WTC11 (cell line): ENCODE measurements around the gene BTD. TPM values are rescaled to one million over a fixed set of nuclear protein-coding genes. Genes with fewer than 3 reads are reported as not detected.

ENCODE experiments used
- ATAC-seq: fragments of 200-7000 bp; cut with Tn5 transposase; 2 replicates; pipeline ENCODE4 v1.10.0; 2021; ENCODE audit warnings: mild to moderate bottlenecking, moderate library complexity
- CTCF ChIA-PET: fragments of 300-600 bp; sonication (Branson Sonifier 250); formaldehyde crosslinking; loops from one replicate; lab custom pipeline; 2021; ENCODE audit warnings: antibody characterized with exemption; lab: Charles Lee
- POLR2A ChIA-PET: fragments of 350-600 bp; sonication (Branson Sonifier 250); formaldehyde crosslinking; loops from one replicate; lab custom pipeline; 2021; ENCODE audit warnings: antibody characterized with exemption; lab: Charles Lee
- DNase-seq: peaks from one replicate; pipeline ENCODE4 v3.0.0; 2021; ENCODE audit warnings: low spot score
- H3K27ac Mint-ChIP-seq: 2 replicates; pipeline ENCODE4 v1.8.0; 2021; ENCODE audit warnings: mixed read lengths
- H3K27me3 Mint-ChIP-seq: 2 replicates; pipeline ENCODE4 v1.8.0; 2021; ENCODE audit warnings: low read depth, mild to moderate bottlenecking, moderate library complexity, mixed read lengths
- H3K36me3 Mint-ChIP-seq: 2 replicates; pipeline ENCODE4 v1.8.0; 2021; ENCODE audit warnings: mixed read lengths
- H3K4me1 Mint-ChIP-seq: 2 replicates; pipeline ENCODE4 v1.8.0; 2022; ENCODE audit warnings: mixed read lengths
- H3K4me3 Mint-ChIP-seq: 2 replicates; pipeline ENCODE4 v1.8.0; 2021; ENCODE audit warnings: mild to moderate bottlenecking, moderate library complexity, mixed read lengths
- H3K9me3 Mint-ChIP-seq: 2 replicates; pipeline ENCODE4 v1.8.0; 2021; ENCODE audit warnings: mixed read lengths
- ATF6 ChIP-seq: sonication (generic); formaldehyde crosslinking; IDR thresholded peaks from 2 replicates; pipeline ENCODE4 v1.8.1; 2023; ENCODE audit warnings: mild to moderate bottlenecking, missing genetic modification reagents
- CREB1 ChIP-seq: sonication (generic); formaldehyde crosslinking; IDR thresholded peaks from 2 replicates; pipeline ENCODE4 v1.8.0; 2023; ENCODE audit warnings: mild to moderate bottlenecking, missing genetic modification reagents
- GABPB1 ChIP-seq: sonication (generic); formaldehyde crosslinking; IDR thresholded peaks from 2 replicates; pipeline ENCODE4 v1.8.1; 2023; ENCODE audit warnings: mild to moderate bottlenecking, missing genetic modification reagents
- GRHL2 ChIP-seq: fragments of 250-450 bp; sonication (Bioruptor Pico); IDR thresholded peaks from 2 replicates; pipeline ENCODE4 v1.8.0; 2022; ENCODE audit warnings: mild to moderate bottlenecking, moderate library complexity; ENCODE audit not compliant: insufficient replicate concordance, severe bottlenecking
- MYBL2 ChIP-seq: sonication (generic); formaldehyde crosslinking; IDR thresholded peaks from 2 replicates; pipeline ENCODE4 v1.8.1; 2023; ENCODE audit warnings: mild to moderate bottlenecking, moderate library complexity, missing genetic modification reagents
- NR1H2 ChIP-seq: sonication (generic); formaldehyde crosslinking; IDR thresholded peaks from 2 replicates; pipeline ENCODE4 v1.9.0; 2021; ENCODE audit warnings: mild to moderate bottlenecking, moderate library complexity, missing genetic modification reagents
- NR2C2 ChIP-seq: sonication (generic); formaldehyde crosslinking; IDR thresholded peaks from 2 replicates; pipeline ENCODE4 v1.8.0; 2022; ENCODE audit warnings: mild to moderate bottlenecking, missing genetic modification reagents
- STAT6 ChIP-seq: sonication (generic); formaldehyde crosslinking; conservative IDR thresholded peaks from 2 replicates; pipeline ENCODE4 v1.8.1; 2023; ENCODE audit warnings: mild to moderate bottlenecking, low read depth, missing genetic modification reagents, moderate library complexity
- TCF7 ChIP-seq: sonication (generic); formaldehyde crosslinking; IDR thresholded peaks from 2 replicates; pipeline ENCODE4 v1.8.0; 2022; ENCODE audit warnings: mild to moderate bottlenecking, low read depth, missing genetic modification reagents, moderate library complexity
- ZNF138 ChIP-seq: sonication (generic); formaldehyde crosslinking; conservative IDR thresholded peaks from 2 replicates; pipeline ENCODE4 v1.8.1; 2022; ENCODE audit warnings: mild to moderate bottlenecking, moderate library complexity, missing genetic modification reagents
- ZNF219 ChIP-seq: sonication (generic); formaldehyde crosslinking; IDR thresholded peaks from 2 replicates; pipeline ENCODE4 v1.8.0; 2023; ENCODE audit warnings: missing genetic modification reagents, mild to moderate bottlenecking, borderline replicate concordance
- ZNF232 ChIP-seq: sonication (generic); formaldehyde crosslinking; IDR thresholded peaks from 2 replicates; pipeline ENCODE4 v1.8.0; 2022; ENCODE audit warnings: mild to moderate bottlenecking, missing genetic modification reagents
- total RNA-seq: library from RNA; stranded (reverse); gene quantifications from 3 replicates; pipeline ENCODE4 v1.2.3, GENCODE V29; 2021
- TF ChIP-seq, protein P1 (sequence below): fragments of 200-600 bp; IDR thresholded peaks from 2 replicates; pipeline ENCODE4 v1.8.0; 2022; ENCODE audit warnings: antibody characterized with exemption
- TF ChIP-seq, protein P2 (sequence below): sonication (generic); formaldehyde crosslinking; IDR thresholded peaks from 2 replicates; pipeline ENCODE4 v1.8.0; 2022; ENCODE audit warnings: mild to moderate bottlenecking, missing genetic modification reagents
- TF ChIP-seq, protein P3 (sequence below): sonication (generic); formaldehyde crosslinking; IDR thresholded peaks from 2 replicates; pipeline ENCODE4 v1.8.0; 2022; ENCODE audit warnings: mild to moderate bottlenecking, missing genetic modification reagents
- TF ChIP-seq, protein P4 (sequence below): fragments of 250-450 bp; sonication (Bioruptor Pico); IDR thresholded peaks from 2 replicates; pipeline ENCODE4 v1.9.0; 2021; ENCODE audit warnings: mild to moderate bottlenecking
- TF ChIP-seq, protein P5 (sequence below): sonication (generic); formaldehyde crosslinking; IDR thresholded peaks from 2 replicates; pipeline ENCODE4 v1.8.0; 2022; ENCODE audit warnings: mild to moderate bottlenecking, missing genetic modification reagents

Gene BTD
- total RNA-seq, 1 experiment from 2014 or later = 18.5 TPM

DNA sequence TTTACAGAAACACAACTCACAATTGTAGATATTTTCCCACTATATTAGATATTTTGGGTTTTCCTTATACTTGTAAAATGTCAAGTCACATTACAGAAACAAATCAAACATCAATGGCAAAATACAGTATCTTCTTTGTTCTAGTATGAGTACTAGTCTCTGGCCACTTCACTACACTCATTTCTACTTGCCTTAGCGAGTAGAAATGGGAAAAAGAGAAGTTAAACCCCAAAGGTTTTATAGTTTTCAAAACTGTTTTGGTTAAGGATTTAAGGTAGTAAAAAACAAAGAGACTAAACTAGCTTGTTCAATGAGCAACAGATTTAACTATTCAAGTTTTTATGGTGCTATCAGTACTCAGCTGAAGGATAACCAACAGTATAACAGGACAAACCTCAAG lies 81.7 kb downstream of the BTD start:
- no peaks in the 10 kb centered on the region for H3K27me3 Mint-ChIP-seq
- no peaks in the 10 kb centered on the region for H3K9me3 Mint-ChIP-seq
- CTCF ChIA-PET = no interaction called here
- H3K4me1 Mint-ChIP-seq = no peaks in the 10 kb centered on the region
- TF ChIP-seq, protein P1, sequence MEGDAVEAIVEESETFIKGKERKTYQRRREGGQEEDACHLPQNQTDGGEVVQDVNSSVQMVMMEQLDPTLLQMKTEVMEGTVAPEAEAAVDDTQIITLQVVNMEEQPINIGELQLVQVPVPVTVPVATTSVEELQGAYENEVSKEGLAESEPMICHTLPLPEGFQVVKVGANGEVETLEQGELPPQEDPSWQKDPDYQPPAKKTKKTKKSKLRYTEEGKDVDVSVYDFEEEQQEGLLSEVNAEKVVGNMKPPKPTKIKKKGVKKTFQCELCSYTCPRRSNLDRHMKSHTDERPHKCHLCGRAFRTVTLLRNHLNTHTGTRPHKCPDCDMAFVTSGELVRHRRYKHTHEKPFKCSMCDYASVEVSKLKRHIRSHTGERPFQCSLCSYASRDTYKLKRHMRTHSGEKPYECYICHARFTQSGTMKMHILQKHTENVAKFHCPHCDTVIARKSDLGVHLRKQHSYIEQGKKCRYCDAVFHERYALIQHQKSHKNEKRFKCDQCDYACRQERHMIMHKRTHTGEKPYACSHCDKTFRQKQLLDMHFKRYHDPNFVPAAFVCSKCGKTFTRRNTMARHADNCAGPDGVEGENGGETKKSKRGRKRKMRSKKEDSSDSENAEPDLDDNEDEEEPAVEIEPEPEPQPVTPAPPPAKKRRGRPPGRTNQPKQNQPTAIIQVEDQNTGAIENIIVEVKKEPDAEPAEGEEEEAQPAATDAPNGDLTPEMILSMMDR = no peak
- no peak for TF ChIP-seq ZNF219 (CRISPR knock-in tag)
- TF ChIP-seq CREB1 (CRISPR knock-in tag) = no peak
- no peak for TF ChIP-seq MYBL2 (CRISPR knock-in tag)
- TF ChIP-seq GRHL2 (CRISPR knock-in tag) = no peak
- no peak for TF ChIP-seq ZNF138
- TF ChIP-seq, protein P2, sequence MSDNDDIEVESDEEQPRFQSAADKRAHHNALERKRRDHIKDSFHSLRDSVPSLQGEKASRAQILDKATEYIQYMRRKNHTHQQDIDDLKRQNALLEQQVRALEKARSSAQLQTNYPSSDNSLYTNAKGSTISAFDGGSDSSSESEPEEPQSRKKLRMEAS (CRISPR knock-in tag) = no peak
- TF ChIP-seq TCF7 (CRISPR knock-in tag) = no peak
- no peak for TF ChIP-seq STAT6
- TF ChIP-seq, protein P3, sequence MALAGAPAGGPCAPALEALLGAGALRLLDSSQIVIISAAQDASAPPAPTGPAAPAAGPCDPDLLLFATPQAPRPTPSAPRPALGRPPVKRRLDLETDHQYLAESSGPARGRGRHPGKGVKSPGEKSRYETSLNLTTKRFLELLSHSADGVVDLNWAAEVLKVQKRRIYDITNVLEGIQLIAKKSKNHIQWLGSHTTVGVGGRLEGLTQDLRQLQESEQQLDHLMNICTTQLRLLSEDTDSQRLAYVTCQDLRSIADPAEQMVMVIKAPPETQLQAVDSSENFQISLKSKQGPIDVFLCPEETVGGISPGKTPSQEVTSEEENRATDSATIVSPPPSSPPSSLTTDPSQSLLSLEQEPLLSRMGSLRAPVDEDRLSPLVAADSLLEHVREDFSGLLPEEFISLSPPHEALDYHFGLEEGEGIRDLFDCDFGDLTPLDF = no peak
- TF ChIP-seq GABPB1 (CRISPR knock-in tag) = no peak
- TF ChIP-seq NR1H2 (CRISPR knock-in tag) = no peak
- TF ChIP-seq, protein P4, sequence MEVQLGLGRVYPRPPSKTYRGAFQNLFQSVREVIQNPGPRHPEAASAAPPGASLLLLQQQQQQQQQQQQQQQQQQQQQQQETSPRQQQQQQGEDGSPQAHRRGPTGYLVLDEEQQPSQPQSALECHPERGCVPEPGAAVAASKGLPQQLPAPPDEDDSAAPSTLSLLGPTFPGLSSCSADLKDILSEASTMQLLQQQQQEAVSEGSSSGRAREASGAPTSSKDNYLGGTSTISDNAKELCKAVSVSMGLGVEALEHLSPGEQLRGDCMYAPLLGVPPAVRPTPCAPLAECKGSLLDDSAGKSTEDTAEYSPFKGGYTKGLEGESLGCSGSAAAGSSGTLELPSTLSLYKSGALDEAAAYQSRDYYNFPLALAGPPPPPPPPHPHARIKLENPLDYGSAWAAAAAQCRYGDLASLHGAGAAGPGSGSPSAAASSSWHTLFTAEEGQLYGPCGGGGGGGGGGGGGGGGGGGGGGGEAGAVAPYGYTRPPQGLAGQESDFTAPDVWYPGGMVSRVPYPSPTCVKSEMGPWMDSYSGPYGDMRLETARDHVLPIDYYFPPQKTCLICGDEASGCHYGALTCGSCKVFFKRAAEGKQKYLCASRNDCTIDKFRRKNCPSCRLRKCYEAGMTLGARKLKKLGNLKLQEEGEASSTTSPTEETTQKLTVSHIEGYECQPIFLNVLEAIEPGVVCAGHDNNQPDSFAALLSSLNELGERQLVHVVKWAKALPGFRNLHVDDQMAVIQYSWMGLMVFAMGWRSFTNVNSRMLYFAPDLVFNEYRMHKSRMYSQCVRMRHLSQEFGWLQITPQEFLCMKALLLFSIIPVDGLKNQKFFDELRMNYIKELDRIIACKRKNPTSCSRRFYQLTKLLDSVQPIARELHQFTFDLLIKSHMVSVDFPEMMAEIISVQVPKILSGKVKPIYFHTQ (CRISPR knock-in tag) = no peak
- TF ChIP-seq, protein P5, sequence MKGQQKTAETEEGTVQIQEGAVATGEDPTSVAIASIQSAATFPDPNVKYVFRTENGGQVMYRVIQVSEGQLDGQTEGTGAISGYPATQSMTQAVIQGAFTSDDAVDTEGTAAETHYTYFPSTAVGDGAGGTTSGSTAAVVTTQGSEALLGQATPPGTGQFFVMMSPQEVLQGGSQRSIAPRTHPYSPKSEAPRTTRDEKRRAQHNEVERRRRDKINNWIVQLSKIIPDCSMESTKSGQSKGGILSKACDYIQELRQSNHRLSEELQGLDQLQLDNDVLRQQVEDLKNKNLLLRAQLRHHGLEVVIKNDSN (CRISPR knock-in tag) = no peak
- TF ChIP-seq ATF6 = no peak
- no peak for TF ChIP-seq NR2C2 (CRISPR knock-in tag)
- TF ChIP-seq ZNF232 (CRISPR knock-in tag) = no peak
- ATAC-seq (no peak), DNase-seq (no peak)
- POLR2A ChIA-PET = no interaction called here
- H3K27ac Mint-ChIP-seq = no peak overlapping the region
- peaks cover 35% of the 10 kb centered on the region for H3K36me3 Mint-ChIP-seq
- no peak overlapping the region for H3K4me3 Mint-ChIP-seq
